Measurements from ENCODE around the gene ZNF541.

ZNF541 gene

DNA sequence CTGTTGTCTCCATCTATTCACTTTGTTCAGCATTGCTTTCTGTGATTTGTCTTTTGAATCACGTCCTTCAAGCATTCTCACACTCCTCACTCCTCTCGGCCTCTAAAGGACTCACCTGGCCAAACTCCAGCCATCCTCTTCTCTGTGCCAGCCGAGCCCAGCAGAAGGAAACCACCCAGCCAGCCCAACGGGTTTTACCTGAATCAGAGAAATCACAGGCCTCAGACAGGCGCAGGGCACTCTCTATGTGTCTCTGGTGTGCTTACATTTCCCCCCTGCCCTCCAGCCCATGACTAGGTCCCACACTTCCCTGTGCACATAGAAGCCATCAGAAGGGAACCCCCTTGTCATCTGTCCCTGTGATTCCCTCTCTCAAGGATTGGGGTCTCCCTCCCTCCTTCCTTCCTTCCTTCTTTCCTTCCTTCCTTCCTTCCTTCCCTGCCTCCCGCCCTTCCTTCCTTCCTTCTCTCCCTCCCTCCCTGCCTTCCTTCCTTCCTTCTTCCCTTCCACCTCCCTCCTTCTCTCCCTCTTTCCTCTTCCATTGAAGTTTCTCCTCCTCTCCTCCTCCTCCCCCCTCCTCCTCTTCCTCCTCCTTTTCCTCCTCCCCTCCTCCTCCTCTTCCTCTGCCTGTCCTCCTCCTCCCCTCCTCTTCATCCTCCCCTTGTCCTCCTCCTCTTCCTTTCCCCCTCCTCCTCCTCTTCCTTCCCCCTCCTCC, 8.8 kb upstream of the ZNF541 start:
- H3K36me3 ChIP-seq (ENCODE audit: insufficient read depth, low read length), result no peaks in the 10 kb centered on the region
- H3K9me3 ChIP-seq (ENCODE audit: control insufficient read depth, insufficient read depth, low read length), result no peaks in the 10 kb centered on the region
- H3K4me1 ChIP-seq (ENCODE audit: insufficient read depth, low read length), result no peaks in the 10 kb centered on the region
- H3K9ac ChIP-seq (ENCODE audit: low read depth, low read length), result no peak overlapping the region

DNA sequence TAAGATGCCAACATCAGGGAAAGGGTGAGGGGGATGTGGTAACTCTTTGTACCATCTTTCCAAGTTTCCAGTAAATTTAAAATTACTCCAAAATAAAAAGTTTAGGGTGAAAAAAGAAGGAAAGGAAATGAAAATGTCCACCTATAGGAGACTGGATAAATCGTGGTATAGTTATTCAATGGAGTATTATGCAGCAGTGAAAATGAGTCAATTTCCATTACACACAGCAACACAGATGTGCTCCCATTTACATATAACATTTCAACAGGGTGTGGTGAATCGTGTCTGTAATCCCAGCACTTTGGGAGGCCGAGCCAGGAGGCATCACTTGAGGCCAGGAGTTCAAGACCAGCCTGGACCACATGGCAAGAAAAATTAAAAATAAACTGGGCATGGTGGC, 7.4 kb upstream of the ZNF541 start:
- Histone ChIP-seq H3K9ac (ENCODE audit: low read depth, low read length) (no peak overlapping the region), H3K4me1 (ENCODE audit: insufficient read depth, low read length) (no peaks in the 10 kb centered on the region), H3K9me3 (ENCODE audit: control insufficient read depth, insufficient read depth, low read length) (no peaks in the 10 kb centered on the region), H3K36me3 (ENCODE audit: insufficient read depth, low read length) (no peaks in the 10 kb centered on the region)

DNA sequence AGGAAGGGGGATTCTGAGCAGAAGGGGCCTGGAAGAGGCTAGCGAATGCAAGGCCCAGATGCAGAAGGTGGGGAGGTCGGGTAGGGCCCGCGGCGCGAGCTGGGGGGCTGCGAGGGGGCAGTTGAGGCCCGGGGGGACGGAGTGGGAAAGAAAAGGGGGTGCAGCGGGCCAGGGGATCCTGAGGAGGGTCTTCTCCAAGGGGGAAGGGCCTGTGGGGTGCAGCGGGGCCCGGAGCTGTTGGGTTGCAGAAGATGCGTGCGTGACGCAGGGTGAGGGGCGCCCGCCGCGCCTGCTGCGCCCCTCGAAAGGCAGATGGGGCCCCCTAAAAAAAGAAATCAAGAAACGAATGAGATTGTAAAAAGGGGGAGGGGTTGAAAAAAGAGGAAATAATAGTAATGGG, 313 bp downstream of the ZNF541 start:
- no peaks in the 10 kb centered on the region for H3K9me3 ChIP-seq (ENCODE audit: control insufficient read depth, insufficient read depth, low read length)
- H3K4me1 ChIP-seq (ENCODE audit: insufficient read depth, low read length), result no peaks in the 10 kb centered on the region
- H3K9ac ChIP-seq (ENCODE audit: low read depth, low read length), result no peak overlapping the region

DNA sequence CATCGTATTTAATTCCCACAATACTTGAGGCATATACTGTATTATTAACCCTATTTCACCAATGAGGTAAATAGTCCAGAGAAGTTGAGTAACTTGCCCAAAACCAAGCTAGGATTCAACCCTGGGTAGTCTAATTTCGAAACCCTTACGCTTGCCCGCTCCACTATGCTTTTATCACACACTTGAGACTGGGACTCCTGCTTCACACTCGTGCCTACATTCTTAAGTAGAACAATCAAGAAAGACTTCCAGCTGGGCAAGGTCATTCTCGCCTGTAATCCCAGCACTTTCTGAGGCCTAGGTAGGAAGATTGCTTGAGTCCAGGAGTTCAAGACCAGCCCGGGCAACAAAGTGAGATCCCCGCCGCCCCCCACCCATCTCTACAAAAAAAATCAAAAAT, 3.6 kb downstream of the ZNF541 start:
- no peak overlapping the region for H3K9ac ChIP-seq (ENCODE audit: low read depth, low read length)
- no peaks in the 10 kb centered on the region for H3K4me1 ChIP-seq (ENCODE audit: insufficient read depth, low read length)
- H3K9me3 ChIP-seq (ENCODE audit: control insufficient read depth, insufficient read depth, low read length), result no peaks in the 10 kb centered on the region
- H3K36me3 ChIP-seq (ENCODE audit: insufficient read depth, low read length), result no peaks in the 10 kb centered on the region

More for the DNA sequence above, 313 bp downstream of the ZNF541 start:
- H3K36me3 ChIP-seq (ENCODE audit: insufficient read depth, low read length), result no peaks in the 10 kb centered on the region

DNA sequence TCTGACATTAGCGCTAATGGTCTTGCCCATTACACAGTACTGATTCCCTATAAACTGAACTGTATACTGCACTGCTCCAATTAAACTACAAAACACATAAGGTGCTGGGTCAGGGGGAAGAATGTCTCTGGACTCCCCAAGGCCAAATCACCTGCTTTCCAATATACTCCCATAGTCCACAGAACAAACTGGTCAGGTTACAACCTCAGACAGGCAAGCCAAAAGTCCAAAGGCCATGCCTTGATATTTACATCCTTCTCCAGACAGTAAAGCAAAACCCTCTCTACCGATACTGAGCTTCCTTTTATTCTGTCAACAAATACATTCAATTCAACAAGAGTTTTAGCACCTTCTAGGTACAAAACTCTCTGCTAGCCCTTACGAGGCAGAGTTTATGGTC, 8.9 kb downstream of the ZNF541 start:
- H3K4me1 ChIP-seq (ENCODE audit: insufficient read depth, low read length), result peaks cover 12% of the 10 kb centered on the region
- no peaks in the 10 kb centered on the region for H3K9me3 ChIP-seq (ENCODE audit: control insufficient read depth, insufficient read depth, low read length)
- no peaks in the 10 kb centered on the region for H3K36me3 ChIP-seq (ENCODE audit: insufficient read depth, low read length)
- H3K9ac ChIP-seq (ENCODE audit: low read depth, low read length), result no peak overlapping the region

DNA sequence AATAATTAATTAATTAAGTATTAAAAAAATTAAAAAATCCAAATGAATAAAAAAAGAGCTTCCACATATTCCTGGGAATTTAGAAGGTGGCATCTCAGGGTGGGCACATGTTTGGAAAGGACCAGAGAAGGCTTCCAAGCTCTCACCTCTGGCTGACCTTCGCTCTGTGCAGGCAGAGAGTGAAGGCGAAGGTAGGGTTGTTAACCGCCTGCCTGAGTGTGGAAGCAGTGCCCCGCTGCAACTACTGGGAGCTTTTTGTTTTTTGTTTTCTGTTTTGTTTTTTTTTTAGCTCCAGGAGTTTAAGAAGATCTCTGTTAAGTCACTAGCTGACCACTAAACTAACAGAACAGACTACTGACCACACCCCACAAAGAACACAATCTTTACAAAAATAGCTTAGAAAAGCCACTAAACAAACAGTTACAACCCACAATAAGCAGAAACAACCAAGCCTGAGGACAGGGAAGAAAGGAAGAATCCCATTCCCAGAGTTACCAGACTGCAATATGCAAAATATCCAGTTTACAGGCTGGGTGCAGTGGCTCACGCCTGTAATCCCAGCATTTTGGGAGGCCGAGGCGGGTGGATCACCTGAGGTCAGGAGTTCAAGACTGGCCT, 11.4 kb downstream of the ZNF541 start:
- Histone ChIP-seq H3K36me3 (ENCODE audit: insufficient read depth, low read length) (no peaks in the 10 kb centered on the region), H3K4me1 (ENCODE audit: insufficient read depth, low read length) (peaks cover 12% of the 10 kb centered on the region), H3K9ac (ENCODE audit: low read depth, low read length) (no peak overlapping the region), H3K9me3 (ENCODE audit: control insufficient read depth, insufficient read depth, low read length) (no peaks in the 10 kb centered on the region)

DNA sequence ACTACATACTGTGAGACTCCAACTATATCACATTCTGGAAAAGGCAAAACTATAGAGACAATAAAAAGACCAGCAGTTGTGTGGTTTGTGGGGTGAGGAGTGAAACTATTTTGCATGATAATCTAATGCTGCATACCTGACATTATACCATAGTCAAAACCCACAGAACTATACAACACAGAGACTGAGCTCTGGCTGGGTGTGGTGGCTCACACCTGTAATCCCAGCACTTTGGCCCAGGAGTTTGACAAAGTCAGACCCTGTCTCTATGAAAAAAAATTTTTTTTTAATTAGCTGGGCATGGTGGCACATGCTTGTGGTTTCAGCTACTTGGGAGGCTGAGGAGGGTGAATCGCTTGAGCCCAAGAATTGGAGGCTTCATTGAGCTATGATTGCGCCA, 11.9 kb downstream of the ZNF541 start:
- Histone ChIP-seq H3K9me3 (ENCODE audit: control insufficient read depth, insufficient read depth, low read length) (no peaks in the 10 kb centered on the region), H3K4me1 (ENCODE audit: insufficient read depth, low read length) (peaks cover 12% of the 10 kb centered on the region), H3K9ac (ENCODE audit: low read depth, low read length) (no peak overlapping the region), H3K36me3 (ENCODE audit: insufficient read depth, low read length) (no peaks in the 10 kb centered on the region)

DNA sequence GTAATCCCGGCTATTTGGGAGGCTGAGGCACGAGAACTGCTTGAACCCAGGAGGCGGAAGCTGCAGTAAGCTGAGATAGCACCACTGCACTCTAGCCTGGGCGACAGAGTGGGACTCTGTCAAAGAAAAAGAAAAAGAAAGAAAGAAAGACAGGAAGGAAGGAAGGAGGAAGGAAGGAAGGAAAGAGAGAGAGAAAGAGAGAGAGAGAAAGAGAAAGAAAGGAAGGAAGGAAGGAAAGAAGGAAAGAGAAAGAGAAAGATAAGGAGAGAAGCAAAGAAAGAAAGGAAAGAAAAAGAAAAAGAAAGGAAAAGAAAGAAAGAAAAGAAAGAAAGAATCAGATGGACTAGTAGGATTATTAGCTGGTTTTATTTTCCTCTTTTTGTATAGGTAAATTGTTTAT, 22.8 kb downstream of the ZNF541 start:
- Histone ChIP-seq H3K36me3 (ENCODE audit: insufficient read depth, low read length) (no peaks in the 10 kb centered on the region), H3K9ac (ENCODE audit: low read depth, low read length) (no peak overlapping the region), H3K4me1 (ENCODE audit: insufficient read depth, low read length) (peaks cover 9% of the 10 kb centered on the region; the same call in 1 of the 2 replicates), H3K9me3 (ENCODE audit: control insufficient read depth, insufficient read depth, low read length) (no peaks in the 10 kb centered on the region)

DNA sequence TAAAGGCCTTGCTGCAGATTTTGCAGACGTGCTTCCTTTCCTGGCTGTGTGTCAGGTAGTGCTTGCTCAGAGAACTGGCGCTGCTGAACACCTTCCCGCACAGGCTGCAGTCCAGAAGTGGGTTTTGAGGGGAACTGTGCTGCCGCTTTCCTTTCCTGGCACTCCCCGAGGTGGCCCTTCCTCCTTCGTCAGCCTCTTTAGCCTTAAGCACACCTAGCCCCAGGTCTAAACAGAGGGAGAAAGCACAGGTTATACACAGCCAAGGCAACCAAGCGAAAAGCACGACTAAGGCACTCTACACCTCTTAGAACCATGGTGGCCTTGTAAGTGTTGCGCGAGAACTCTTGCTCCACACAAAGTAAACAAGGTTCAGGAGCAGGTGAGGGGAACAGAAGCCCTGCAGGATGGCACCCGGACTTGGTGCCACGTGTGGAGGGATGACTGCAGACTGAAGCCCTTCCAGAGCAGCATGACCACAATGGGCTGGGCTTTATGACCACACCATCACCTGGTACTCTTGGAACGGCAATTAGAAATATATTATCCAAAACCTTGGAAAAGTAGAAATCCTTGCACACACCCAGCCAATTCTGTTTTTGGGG, 23.6 kb downstream of the ZNF541 start:
- Histone ChIP-seq H3K9ac (ENCODE audit: low read depth, low read length) (no peak overlapping the region), H3K36me3 (ENCODE audit: insufficient read depth, low read length) (no peaks in the 10 kb centered on the region), H3K9me3 (ENCODE audit: control insufficient read depth, insufficient read depth, low read length) (no peaks in the 10 kb centered on the region), H3K4me1 (ENCODE audit: insufficient read depth, low read length) (peaks cover 9% of the 10 kb centered on the region; the same call in 1 of the 2 replicates)

DNA sequence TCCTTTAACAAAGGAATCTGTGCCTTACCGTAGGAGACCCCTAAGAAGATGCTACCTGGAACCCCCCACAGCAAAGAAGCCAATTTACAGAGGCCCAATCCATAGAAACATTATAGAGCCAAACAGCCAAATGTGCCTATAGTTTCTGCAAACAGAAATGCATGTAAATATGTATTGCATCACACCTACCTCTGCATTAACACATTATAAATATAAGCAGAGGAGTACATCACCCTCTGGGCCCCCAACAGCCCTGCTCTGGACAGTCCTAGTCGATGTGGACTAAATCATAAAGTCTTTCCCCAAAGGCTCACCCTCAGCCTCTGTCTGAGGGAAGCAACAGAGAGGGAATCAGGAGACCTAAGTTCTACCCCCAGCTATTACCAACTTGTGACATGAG, 25.7 kb downstream of the ZNF541 start:
- Histone ChIP-seq H3K4me1 (ENCODE audit: insufficient read depth, low read length) (peaks cover 9% of the 10 kb centered on the region; the same call in 1 of the 2 replicates), H3K36me3 (ENCODE audit: insufficient read depth, low read length) (no peaks in the 10 kb centered on the region), H3K9me3 (ENCODE audit: control insufficient read depth, insufficient read depth, low read length) (no peaks in the 10 kb centered on the region), H3K9ac (ENCODE audit: low read depth, low read length) (no peak overlapping the region)

DNA sequence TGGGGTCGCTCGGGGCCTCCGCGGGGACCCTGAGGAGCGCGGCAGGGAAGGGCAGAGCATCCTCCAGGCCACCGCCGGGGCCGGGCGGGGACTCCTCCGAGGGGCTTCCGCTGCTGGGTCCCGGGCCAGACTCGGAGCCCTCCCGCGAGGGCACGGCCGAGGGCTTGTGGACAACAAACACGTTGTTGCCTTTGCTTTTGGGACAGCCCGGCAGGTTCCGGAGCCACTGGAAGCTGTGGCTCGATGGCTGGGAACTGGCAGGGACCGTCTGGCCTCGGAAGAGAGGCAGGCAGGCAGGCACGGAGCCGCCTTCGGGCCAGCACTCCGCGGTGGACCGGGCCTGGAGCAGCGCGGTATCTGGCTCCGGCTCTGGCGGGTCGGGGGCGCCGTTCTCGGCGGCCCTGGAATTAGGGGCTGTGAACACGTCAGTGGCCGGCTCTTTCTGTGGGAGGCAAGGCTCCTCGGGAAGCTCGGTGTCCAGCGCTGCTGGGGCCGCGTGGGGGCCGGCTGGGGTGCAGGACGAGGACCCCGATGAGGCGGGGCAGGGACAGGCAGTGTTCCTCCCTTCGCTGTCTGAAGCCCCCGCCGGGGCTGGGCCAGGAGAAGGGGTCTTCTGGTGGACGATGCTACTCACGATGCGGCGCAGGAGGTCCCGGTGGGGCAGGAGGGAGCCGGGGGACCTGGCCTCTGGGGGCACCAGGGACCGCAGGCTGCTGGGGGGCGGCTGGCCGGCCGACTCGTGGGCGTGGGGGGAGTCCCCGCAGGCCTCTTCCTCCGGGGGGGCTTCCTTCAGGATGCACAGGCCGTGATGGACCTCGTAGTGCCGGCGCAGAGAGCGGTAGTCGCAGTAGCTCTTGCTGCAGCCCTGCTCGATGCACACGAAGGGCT, 27.6 kb downstream of the ZNF541 start:
- no peak overlapping the region for H3K9ac ChIP-seq (ENCODE audit: low read depth, low read length)
- H3K9me3 ChIP-seq (ENCODE audit: control insufficient read depth, insufficient read depth, low read length), result no peaks in the 10 kb centered on the region
- H3K36me3 ChIP-seq (ENCODE audit: insufficient read depth, low read length), result no peaks in the 10 kb centered on the region
- peaks cover 9% of the 10 kb centered on the region; the same call in 1 of the 2 replicates for H3K4me1 ChIP-seq (ENCODE audit: insufficient read depth, low read length)

DNA sequence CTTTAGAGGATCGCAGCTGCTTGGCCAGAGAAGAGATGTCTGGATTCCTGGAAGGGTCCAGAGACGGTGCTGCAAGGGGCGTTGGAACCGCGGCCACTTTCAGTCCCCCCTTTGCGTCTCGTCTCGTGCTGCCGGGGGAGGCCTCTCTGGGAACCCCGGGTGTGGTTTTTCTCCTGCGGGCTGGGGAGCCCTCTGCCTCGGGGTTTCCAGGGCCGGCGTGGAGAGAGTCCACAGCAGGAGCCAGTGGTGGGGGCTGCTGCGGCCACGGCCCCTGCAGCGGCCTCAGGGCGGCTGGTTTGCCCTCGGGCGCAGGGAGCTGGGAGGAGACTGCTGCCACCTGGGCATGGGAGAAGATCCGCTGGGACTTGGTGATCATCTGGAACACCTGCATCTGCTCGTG, 28.5 kb downstream of the ZNF541 start:
- Histone ChIP-seq H3K9ac (ENCODE audit: low read depth, low read length) (no peak overlapping the region), H3K4me1 (ENCODE audit: insufficient read depth, low read length) (peaks cover 9% of the 10 kb centered on the region; the same call in 1 of the 2 replicates), H3K9me3 (ENCODE audit: control insufficient read depth, insufficient read depth, low read length) (no peaks in the 10 kb centered on the region), H3K36me3 (ENCODE audit: insufficient read depth, low read length) (no peaks in the 10 kb centered on the region)

DNA sequence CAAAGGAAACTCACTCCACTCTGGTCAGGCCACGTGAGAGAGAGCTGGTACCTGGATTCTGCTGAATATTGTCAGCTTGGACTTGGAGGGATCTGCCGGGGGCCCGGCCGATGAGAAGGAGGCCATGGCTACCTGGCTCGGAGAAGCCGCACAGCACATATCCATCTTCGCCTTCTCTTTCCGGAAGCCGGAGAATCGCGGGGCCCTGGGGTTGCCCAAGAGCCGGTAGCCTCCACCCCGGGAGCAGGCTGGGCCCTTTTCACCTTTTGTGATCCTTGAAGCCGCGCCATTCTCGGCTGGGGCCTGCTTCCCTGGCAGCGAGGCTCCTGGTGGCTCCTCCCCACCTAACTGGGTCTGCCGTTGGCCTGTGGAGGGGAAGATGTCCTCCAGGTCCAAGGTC, 28.9 kb downstream of the ZNF541 start:
- no peaks in the 10 kb centered on the region for H3K9me3 ChIP-seq (ENCODE audit: control insufficient read depth, insufficient read depth, low read length)
- H3K9ac ChIP-seq (ENCODE audit: low read depth, low read length), result no peak overlapping the region
- no peaks in the 10 kb centered on the region for H3K36me3 ChIP-seq (ENCODE audit: insufficient read depth, low read length)
- peaks cover 9% of the 10 kb centered on the region; the same call in 1 of the 2 replicates for H3K4me1 ChIP-seq (ENCODE audit: insufficient read depth, low read length)

DNA sequence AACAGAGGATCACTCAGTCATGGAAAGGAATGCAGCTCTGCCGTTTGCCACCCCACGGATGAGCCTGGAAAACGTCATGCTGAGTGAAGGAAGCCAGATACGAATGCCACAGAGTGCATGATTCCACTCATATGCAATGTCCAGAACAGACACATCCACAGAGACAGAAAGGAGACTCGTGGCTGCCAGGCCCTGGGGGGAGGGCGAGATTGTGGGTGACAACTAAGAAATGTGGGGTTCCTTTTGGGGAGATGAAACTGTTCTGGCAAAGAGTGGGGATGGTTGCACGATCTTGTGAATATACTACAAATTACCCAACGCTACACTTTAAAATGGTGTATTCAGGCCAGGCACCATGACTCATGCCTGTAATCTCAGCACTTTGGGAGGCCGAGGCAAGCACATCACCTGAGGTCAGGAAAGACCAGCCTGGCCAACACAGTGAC, 30.9 kb downstream of the ZNF541 start:
- peaks cover 2% of the 10 kb centered on the region; the same call in 1 of the 2 replicates for H3K4me1 ChIP-seq (ENCODE audit: insufficient read depth, low read length)
- no peaks in the 10 kb centered on the region for H3K36me3 ChIP-seq (ENCODE audit: insufficient read depth, low read length)
- no peak overlapping the region for H3K9ac ChIP-seq (ENCODE audit: low read depth, low read length)
- H3K9me3 ChIP-seq (ENCODE audit: control insufficient read depth, insufficient read depth, low read length), result no peaks in the 10 kb centered on the region

Measured in ES-I3 (cell line).